ENCODE data around the gene CIPC.

The CIPC gene

GRCh38 chr14:77145975-77146740, 48.1 kb downstream of the CIPC start:
- peaks cover 54% of the 10 kb centered on the region for H3K27me3 ChIP-seq (replicated peaks; ENCODE audit: control insufficient read depth, insufficient read depth, low read length)

DNA sequence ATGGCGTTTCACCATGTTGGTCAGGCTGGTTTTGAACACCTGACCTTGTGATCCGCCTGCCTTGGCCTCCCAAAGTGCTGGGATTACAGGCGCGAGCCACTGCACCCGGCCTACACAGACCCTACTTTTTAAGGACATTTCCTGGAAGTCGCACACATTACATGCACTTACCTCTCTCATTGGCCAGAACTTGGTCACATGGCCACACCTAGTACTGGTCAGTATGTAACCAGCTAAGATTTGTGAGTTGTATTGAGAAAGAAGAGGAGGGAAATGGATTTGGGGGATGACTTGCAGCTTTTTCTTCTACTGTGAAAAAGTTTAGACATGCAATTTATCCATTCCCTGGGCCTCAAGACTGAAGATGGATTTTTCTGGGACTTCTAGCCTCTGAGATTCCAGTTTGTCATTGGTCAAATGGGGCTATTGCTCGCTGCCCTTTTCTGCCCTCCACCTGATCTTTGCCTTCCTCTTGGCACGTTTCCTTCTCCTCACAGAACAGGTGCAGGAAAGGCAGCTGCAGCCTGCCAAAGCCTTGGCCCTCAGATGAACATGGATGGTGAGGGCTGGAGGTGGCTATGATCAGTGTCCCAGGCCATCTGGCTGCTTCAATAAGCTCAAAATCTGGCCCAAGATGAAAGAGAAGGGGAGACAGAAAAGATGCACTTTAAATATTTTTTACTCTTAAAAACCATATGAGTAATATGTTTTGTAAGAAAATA, 50.6 kb downstream of the CIPC start:
- no peaks in the 10 kb centered on the region for H3K36me3 ChIP-seq (ENCODE audit: control insufficient read depth, insufficient read depth, low read length, severe bottlenecking)
- no peak overlapping the region for H3K9ac ChIP-seq (ENCODE audit: low read length)
- no peak for DNase-seq (ENCODE audit: low read depth)
- no peak overlapping the region for H3K4me3 ChIP-seq (ENCODE audit: low read length)
- H3K9me3 ChIP-seq (ENCODE audit: control insufficient read depth, low read length) = no peaks in the 10 kb centered on the region
- H3K27me3 ChIP-seq (replicated peaks; ENCODE audit: control insufficient read depth, insufficient read depth, low read length) = peaks cover 41% of the 10 kb centered on the region
- no peaks in the 10 kb centered on the region for H3K4me1 ChIP-seq (ENCODE audit: control insufficient read depth, insufficient read depth, low read length)

More at GRCh38 chr14:77145975-77146740, 48.1 kb downstream of the CIPC start:
- Histone ChIP-seq H3K4me3 (ENCODE audit: low read length) (no peak overlapping the region), H3K36me3 (ENCODE audit: control insufficient read depth, insufficient read depth, low read length, severe bottlenecking) (no peaks in the 10 kb centered on the region), H3K9ac (ENCODE audit: low read length) (no peak overlapping the region), H3K9me3 (ENCODE audit: control insufficient read depth, low read length) (no peaks in the 10 kb centered on the region), H3K4me1 (ENCODE audit: control insufficient read depth, insufficient read depth, low read length) (no peaks in the 10 kb centered on the region)
- DNase-seq (ENCODE audit: low read depth) = no peak

GRCh38 chr14:77151245-77151644, 53.2 kb downstream of the CIPC start:
- Histone ChIP-seq H3K27me3 (replicated peaks; ENCODE audit: control insufficient read depth, insufficient read depth, low read length) (peaks cover 38% of the 10 kb centered on the region), H3K4me3 (ENCODE audit: low read length) (no peak overlapping the region), H3K9ac (ENCODE audit: low read length) (no peak overlapping the region), H3K36me3 (ENCODE audit: control insufficient read depth, insufficient read depth, low read length, severe bottlenecking) (no peaks in the 10 kb centered on the region), H3K4me1 (ENCODE audit: control insufficient read depth, insufficient read depth, low read length) (no peaks in the 10 kb centered on the region), H3K9me3 (ENCODE audit: control insufficient read depth, low read length) (no peaks in the 10 kb centered on the region)
- peak; percentile 49 for DNase-seq (ENCODE audit: low read depth)

- H3K9ac ChIP-seq (ENCODE audit: low read length) = no peak overlapping the region
- no peaks in the 10 kb centered on the region for H3K9me3 ChIP-seq (ENCODE audit: control insufficient read depth, low read length)
- peaks cover 32% of the 10 kb centered on the region for H3K27me3 ChIP-seq (replicated peaks; ENCODE audit: control insufficient read depth, insufficient read depth, low read length)
- no peaks in the 10 kb centered on the region for H3K36me3 ChIP-seq (ENCODE audit: control insufficient read depth, insufficient read depth, low read length, severe bottlenecking)
- peak; percentile 75 for DNase-seq (ENCODE audit: low read depth)
- H3K4me3 ChIP-seq (ENCODE audit: low read length) = no peak overlapping the region
- no peaks in the 10 kb centered on the region for H3K4me1 ChIP-seq (ENCODE audit: control insufficient read depth, insufficient read depth, low read length)
Measured at GRCh38 chr14:77151918-77152588, 54.0 kb downstream of the CIPC start.

DNA sequence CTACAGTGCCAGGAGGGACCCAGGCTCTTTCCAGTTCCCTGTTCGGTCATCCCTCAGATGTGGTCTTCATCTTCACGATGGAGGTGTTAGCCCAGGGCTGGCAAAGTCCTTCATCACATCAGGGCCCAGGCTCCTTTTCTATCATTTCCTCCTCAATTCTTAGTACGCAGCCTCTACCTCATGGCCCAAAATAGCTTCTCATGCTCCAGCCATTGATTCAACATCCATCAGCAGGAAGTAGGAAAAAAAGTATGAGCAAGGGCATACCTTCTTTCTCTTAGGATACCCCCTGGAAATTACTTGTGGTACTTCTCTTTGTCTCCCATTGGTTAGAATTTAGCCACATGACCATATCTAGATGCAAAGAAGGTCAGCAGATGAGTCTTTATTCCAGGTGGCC, 55.7 kb downstream of the CIPC start:
- Histone ChIP-seq H3K4me1 (ENCODE audit: control insufficient read depth, insufficient read depth, low read length) (peaks cover 9% of the 10 kb centered on the region), H3K27me3 (replicated peaks; ENCODE audit: control insufficient read depth, insufficient read depth, low read length) (peaks cover 31% of the 10 kb centered on the region), H3K9me3 (ENCODE audit: control insufficient read depth, low read length) (no peaks in the 10 kb centered on the region), H3K9ac (ENCODE audit: low read length) (no peak overlapping the region), H3K36me3 (ENCODE audit: control insufficient read depth, insufficient read depth, low read length, severe bottlenecking) (no peaks in the 10 kb centered on the region), H3K4me3 (ENCODE audit: low read length) (no peak overlapping the region)
- DNase-seq (ENCODE audit: low read depth) = no peak

GRCh38 chr14:77154421-77154820, 56.4 kb downstream of the CIPC start:
- Histone ChIP-seq H3K27me3 (replicated peaks; ENCODE audit: control insufficient read depth, insufficient read depth, low read length) (peaks cover 31% of the 10 kb centered on the region), H3K9ac (ENCODE audit: low read length) (no peak overlapping the region), H3K4me1 (ENCODE audit: control insufficient read depth, insufficient read depth, low read length) (peaks cover 9% of the 10 kb centered on the region), H3K36me3 (ENCODE audit: control insufficient read depth, insufficient read depth, low read length, severe bottlenecking) (no peaks in the 10 kb centered on the region), H3K4me3 (ENCODE audit: low read length) (no peak overlapping the region), H3K9me3 (ENCODE audit: control insufficient read depth, low read length) (no peaks in the 10 kb centered on the region)
- DNase-seq (ENCODE audit: low read depth) = no peak

GRCh38 chr14:77155083-77155482, 57.0 kb downstream of the CIPC start:
- H3K9me3 ChIP-seq (ENCODE audit: control insufficient read depth, low read length) = no peaks in the 10 kb centered on the region
- no peak overlapping the region for H3K4me3 ChIP-seq (ENCODE audit: low read length)
- H3K36me3 ChIP-seq (ENCODE audit: control insufficient read depth, insufficient read depth, low read length, severe bottlenecking) = no peaks in the 10 kb centered on the region
- no peak overlapping the region for H3K9ac ChIP-seq (ENCODE audit: low read length)
- DNase-seq (ENCODE audit: low read depth) = no peak
- peaks cover 9% of the 10 kb centered on the region for H3K4me1 ChIP-seq (ENCODE audit: control insufficient read depth, insufficient read depth, low read length)
- H3K27me3 ChIP-seq (replicated peaks; ENCODE audit: control insufficient read depth, insufficient read depth, low read length) = peaks cover 31% of the 10 kb centered on the region

- Histone ChIP-seq H3K4me1 (ENCODE audit: control insufficient read depth, insufficient read depth, low read length) (peaks cover 9% of the 10 kb centered on the region), H3K9me3 (ENCODE audit: control insufficient read depth, low read length) (no peaks in the 10 kb centered on the region), H3K4me3 (ENCODE audit: low read length) (no peak overlapping the region), H3K36me3 (ENCODE audit: control insufficient read depth, insufficient read depth, low read length, severe bottlenecking) (no peaks in the 10 kb centered on the region), H3K27me3 (replicated peaks; ENCODE audit: control insufficient read depth, insufficient read depth, low read length) (peaks cover 50% of the 10 kb centered on the region), H3K9ac (ENCODE audit: low read length) (peak overlapping the region; percentile 56)
- DNase-seq (ENCODE audit: low read depth) = no peak
Measured at GRCh38 chr14:77157740-77158139, 59.7 kb downstream of the CIPC start.

- DNase-seq (ENCODE audit: low read depth) = peak; percentile 85
- Histone ChIP-seq H3K4me1 (ENCODE audit: control insufficient read depth, insufficient read depth, low read length) (peaks cover 9% of the 10 kb centered on the region), H3K36me3 (ENCODE audit: control insufficient read depth, insufficient read depth, low read length, severe bottlenecking) (no peaks in the 10 kb centered on the region), H3K4me3 (ENCODE audit: low read length) (peak overlapping the region; percentile 8), H3K27me3 (replicated peaks; ENCODE audit: control insufficient read depth, insufficient read depth, low read length) (peaks cover 44% of the 10 kb centered on the region), H3K9me3 (ENCODE audit: control insufficient read depth, low read length) (no peaks in the 10 kb centered on the region), H3K9ac (ENCODE audit: low read length) (peak overlapping the region; percentile 56)
Measured at GRCh38 chr14:77158175-77158881, 60.3 kb downstream of the CIPC start.

DNA sequence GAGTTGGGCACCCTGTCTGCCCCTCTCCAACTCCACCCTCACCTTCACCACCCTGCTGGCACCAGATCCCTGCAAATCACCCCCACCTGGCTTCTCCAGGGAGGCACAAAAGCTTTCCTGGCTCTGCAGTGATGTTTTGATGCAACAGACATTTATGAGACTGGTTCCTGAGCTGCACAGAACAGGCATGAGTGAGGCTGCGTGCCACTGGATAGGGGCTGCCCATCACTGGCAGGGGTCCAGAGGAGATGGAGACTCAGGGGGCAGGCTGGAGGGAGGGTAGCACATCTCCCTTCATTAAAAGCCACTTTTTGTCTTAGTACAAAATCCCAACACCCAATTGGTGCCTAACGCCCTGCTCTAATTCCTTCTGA, 60.8 kb downstream of the CIPC start:
- H3K36me3 ChIP-seq (ENCODE audit: control insufficient read depth, insufficient read depth, low read length, severe bottlenecking) = no peaks in the 10 kb centered on the region
- H3K27me3 ChIP-seq (replicated peaks; ENCODE audit: control insufficient read depth, insufficient read depth, low read length) = peaks cover 39% of the 10 kb centered on the region
- no peak overlapping the region for H3K4me3 ChIP-seq (ENCODE audit: low read length)

DNA sequence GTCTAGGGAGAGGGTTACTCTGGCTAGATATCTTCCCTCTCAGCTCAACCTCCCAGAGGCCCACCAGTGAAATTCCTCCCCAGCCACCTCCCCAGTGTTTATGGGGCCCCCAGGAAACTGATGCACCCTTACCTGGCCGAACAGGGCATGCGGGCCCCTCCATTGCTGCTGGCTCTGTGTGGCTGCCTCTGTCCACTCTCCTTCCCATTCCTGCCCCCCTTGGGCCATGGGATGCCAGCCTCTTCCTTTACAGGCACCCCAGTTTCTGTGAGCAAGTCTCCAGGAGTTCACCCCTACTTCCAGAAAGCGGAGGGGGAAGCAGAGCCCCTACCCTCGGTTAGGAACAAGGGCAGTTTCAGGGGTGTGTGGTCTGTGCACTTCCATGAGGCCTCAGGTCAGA, 63.0 kb downstream of the CIPC start:
- no peak for DNase-seq (ENCODE audit: low read depth)
- no peak overlapping the region for H3K4me3 ChIP-seq (ENCODE audit: low read length)
- H3K36me3 ChIP-seq (ENCODE audit: control insufficient read depth, insufficient read depth, low read length, severe bottlenecking) = no peaks in the 10 kb centered on the region
- no peak overlapping the region for H3K9ac ChIP-seq (ENCODE audit: low read length)
- H3K27me3 ChIP-seq (replicated peaks; ENCODE audit: control insufficient read depth, insufficient read depth, low read length) = peaks cover 19% of the 10 kb centered on the region
- no peaks in the 10 kb centered on the region for H3K9me3 ChIP-seq (ENCODE audit: control insufficient read depth, low read length)
- peaks cover 9% of the 10 kb centered on the region for H3K4me1 ChIP-seq (ENCODE audit: control insufficient read depth, insufficient read depth, low read length)

More for the DNA sequence above, 60.8 kb downstream of the CIPC start:
- H3K9me3 ChIP-seq (ENCODE audit: control insufficient read depth, low read length) = no peaks in the 10 kb centered on the region
- peaks cover 9% of the 10 kb centered on the region for H3K4me1 ChIP-seq (ENCODE audit: control insufficient read depth, insufficient read depth, low read length)
- H3K9ac ChIP-seq (ENCODE audit: low read length) = no peak overlapping the region
- DNase-seq (ENCODE audit: low read depth) = no peak

Measured in adipocyte (in vitro differentiated cells).